HCT116 (cell line): Measurements from ENCODE around the gene CCDC15. TPM values are rescaled to one million over a fixed set of nuclear protein-coding genes. Genes with fewer than 3 reads are reported as not detected.

Source experiments
- ATAC-seq: fragments of 200-7000 bp; cut with Tn5 transposase; 2 replicates; pipeline ENCODE4 v1.9.1; 2020; ENCODE audit warnings: mild to moderate bottlenecking, moderate library complexity
- BruUV-seq: library from RNA; stranded (reverse); fragments of 400-500 nt; replicated peaks from 2 replicates; lab custom pipeline; 2021; lab: Mats Ljungman, UMichigan
- CTCF ChIA-PET: fragments of 300-600 bp; sonication (Branson Sonifier 250); formaldehyde crosslinking; loops from one replicate; lab custom pipeline; 2021; ENCODE audit warnings: antibody characterized with exemption; lab: Charles Lee
- POLR2A ChIA-PET: fragments of 300-600, 350-600 bp; sonication (Branson Sonifier 250); formaldehyde crosslinking; loops from one replicate; lab custom pipeline; 2021; ENCODE audit warnings: antibody characterized with exemption; lab: Charles Lee
- RAD21 ChIA-PET, 2 experiments: fragments of 300-600 bp; sonication (Branson Sonifier 250); formaldehyde crosslinking; loops; one replicate each; lab custom pipeline; 2023; ENCODE audit warnings: low total read pairs in 2 of 2; ENCODE audit not compliant: uncharacterized antibody in 2 of 2, unreplicated experiment in 2 of 2, low non-redundant PET in 1 of 2; lab: Charles Lee
- DNase-seq: peaks from one replicate; pipeline ENCODE4 v3.0.0-alpha.2; 2010; ENCODE audit warnings: low read depth, low spot score
- H2AFZ ChIP-seq: fragments of 200-600 bp; shearing (Covaris generic), sonication (generic); 2 replicates; pipeline ENCODE4 v1.6.1; 2017; ENCODE audit warnings: low read depth, mixed run types, mixed read lengths, antibody characterized with exemption, low read length; ENCODE audit not compliant: poor library complexity, severe bottlenecking
- H3K27ac ChIP-seq: 2 replicates; pipeline ENCODE4 v1.5.1; 2012; ENCODE audit warnings: low read depth, low read length
- H3K27me3 ChIP-seq: fragments of 200-600 bp; sonication (generic); 2 replicates; pipeline ENCODE4 v1.6.1; 2016; ENCODE audit warnings: mixed run types, low read length, mixed read lengths; ENCODE audit not compliant: insufficient read depth
- H3K36me3 ChIP-seq, 2 experiments: fragments of 200-500 bp in 1 of 2; fragments of 200-600 bp in 1 of 2; sonication (Bioruptor generic) in 1 of 2; sonication (generic) in 1 of 2; 2 replicates each; pipeline versions ENCODE4 v1.5.1 to v1.6.1; 2014 to 2016; ENCODE audit warnings: low read length in 2 of 2, inconsistent platforms in 1 of 2, mixed read lengths in 1 of 2, mixed run types in 1 of 2; ENCODE audit not compliant: insufficient read depth in 2 of 2, control insufficient read depth in 1 of 2
- H3K4me1 ChIP-seq, 2 experiments: fragments of 200-600 bp in 1 of 2; sonication (generic) in 1 of 2; 2 replicates each; pipeline versions ENCODE4 v1.5.1 to v1.6.1; 2012 to 2017; ENCODE audit warnings: low read length in 2 of 2, inconsistent platforms in 1 of 2, mild to moderate bottlenecking in 1 of 2, mixed read lengths in 1 of 2, mixed run types in 1 of 2, moderate library complexity in 1 of 2; ENCODE audit not compliant: insufficient read depth in 2 of 2, control insufficient read depth in 1 of 2
- H3K4me2 ChIP-seq: fragments of 200-600 bp; sonication (generic); 2 replicates; pipeline ENCODE4 v1.6.1; 2017; ENCODE audit warnings: mixed run types, low read length, mixed read lengths
- H3K4me3 ChIP-seq, 2 experiments: fragments of 200-600 bp in 1 of 2; sonication (generic) in 1 of 2; replicated peaks in 1 of 2; 2 replicates each; pipeline ENCODE4 v1.5.1; 2011 to 2016; ENCODE audit warnings: low read length in 2 of 2, control low read depth in 1 of 2, low read depth in 1 of 2, mild to moderate bottlenecking in 1 of 2, mixed read lengths in 1 of 2, mixed run types in 1 of 2
- H3K79me2 ChIP-seq: fragments of 200-600 bp; sonication (generic); 2 replicates; pipeline ENCODE4 v1.6.1; 2017; ENCODE audit warnings: mild to moderate bottlenecking, mixed run types, low read length, moderate library complexity, mixed read lengths; ENCODE audit not compliant: insufficient read depth
- H3K9ac ChIP-seq: fragments of 200-600 bp; sonication (generic); 2 replicates; pipeline ENCODE4 v1.6.1; 2016; ENCODE audit warnings: low read length, mixed read lengths
- H3K9me2 ChIP-seq: fragments of 200-600 bp; sonication (generic), shearing (Covaris generic); 2 replicates; pipeline ENCODE4 v1.6.1; 2017; ENCODE audit warnings: mixed run types, mild to moderate bottlenecking, moderate library complexity; ENCODE audit not compliant: insufficient read depth
- H3K9me3 ChIP-seq, 2 experiments: fragments of 200-500 bp in 1 of 2; fragments of 200-600 bp in 1 of 2; sonication (Bioruptor generic) in 1 of 2; sonication (generic) in 1 of 2; 2 replicates each; pipeline ENCODE4 v1.6.1; 2014 to 2017; ENCODE audit warnings: low read length in 2 of 2, mixed read lengths in 2 of 2, inconsistent platforms in 1 of 2, low read depth in 1 of 2, mild to moderate bottlenecking in 1 of 2, mixed run types in 1 of 2, moderate library complexity in 1 of 2; ENCODE audit not compliant: control insufficient read depth in 1 of 2, insufficient read depth in 1 of 2
- H4K20me1 ChIP-seq: fragments of 200-600 bp; sonication (generic), shearing (Covaris generic); 2 replicates; pipeline ENCODE4 v1.6.1; 2017; ENCODE audit warnings: mixed run types, mild to moderate bottlenecking, moderate library complexity; ENCODE audit not compliant: insufficient read depth
- FOSL1 ChIP-seq: IDR thresholded peaks from 2 replicates; pipeline ENCODE4 v1.6.1; 2012; ENCODE audit warnings: low read depth
- POLR2AphosphoS5 ChIP-seq: IDR thresholded peaks from 2 replicates; pipeline ENCODE4 v1.6.1; 2011; ENCODE audit warnings: mild to moderate bottlenecking, low read depth, low read length, moderate library complexity
- SIN3A ChIP-seq: IDR thresholded peaks from 2 replicates; pipeline ENCODE4 v1.6.1; 2012; ENCODE audit warnings: low read depth
- TCF7L2 ChIP-seq: IDR thresholded peaks from 2 replicates; pipeline ENCODE4 v1.7.0; 2011; ENCODE audit warnings: borderline replicate concordance, inconsistent platforms; ENCODE audit not compliant: insufficient read depth, insufficient read length; ENCODE audit errors: extremely low read depth
- intact Hi-C: fragments of 100-400 bp; cut with micrococcal nuclease; formaldehyde crosslinking; loops from 2 replicates; pipeline ENCODE4 v1.10.0; 2022
- total RNA-seq: library from RNA; stranded (reverse); gene quantifications from one replicate; pipeline ENCODE4 v1.2.1, GENCODE V29; 2021; ENCODE audit not compliant: unreplicated experiment
- TF ChIP-seq, protein P1 (sequence below): IDR thresholded peaks from 2 replicates; pipeline ENCODE4 v1.6.1; 2012
- TF ChIP-seq, protein P2 (sequence below): IDR thresholded peaks from 2 replicates; pipeline ENCODE4 v1.6.1; 2012; ENCODE audit warnings: low read depth

The CCDC15 gene
- total RNA-seq, 1 experiment from 2014 or later, result 2.4 TPM

DNA sequence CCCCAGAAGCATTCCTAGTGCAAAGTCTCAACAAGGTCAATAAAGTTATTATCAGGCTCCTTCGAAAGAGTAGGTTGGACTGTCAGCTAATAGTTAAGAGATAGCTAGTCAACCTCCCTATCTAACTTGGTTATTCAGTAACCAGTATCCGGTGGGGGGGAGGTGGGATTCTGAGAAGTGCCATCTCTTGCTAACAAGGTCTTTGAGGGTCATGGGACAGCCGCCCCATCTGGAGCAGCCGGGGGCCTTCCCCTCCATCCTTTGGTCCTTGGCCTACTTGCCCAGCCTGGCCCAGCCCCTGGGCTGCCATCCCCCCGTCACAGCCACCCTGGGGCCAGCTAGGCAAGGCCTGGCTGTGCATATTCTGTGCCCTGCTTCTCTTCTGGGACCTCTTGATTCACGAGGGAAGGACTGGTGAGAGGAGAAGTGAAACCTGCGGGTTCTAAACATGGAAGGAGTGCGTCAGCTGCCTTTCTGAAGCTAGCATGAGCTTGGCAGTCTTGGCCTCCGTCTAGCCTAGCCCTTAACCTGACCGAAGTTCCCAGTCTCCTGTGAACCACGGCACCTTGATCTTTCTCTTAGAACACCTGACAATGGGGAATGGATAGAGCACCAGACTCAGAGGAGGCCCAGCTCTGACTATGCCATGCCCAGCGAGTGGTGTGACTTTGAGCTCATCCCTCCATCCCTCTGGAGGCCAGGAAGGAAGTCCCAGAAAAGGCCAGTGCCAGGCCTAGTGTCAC lies 118.4 kb downstream of the CCDC15 start:
- no peaks in the 10 kb centered on the region for H3K27me3 ChIP-seq
- CTCF ChIA-PET, result no interaction called here
- H3K79me2 ChIP-seq, result no peaks in the 10 kb centered on the region
- ATAC-seq, result no peak
- H3K4me3 ChIP-seq, result no peak overlapping the region
- no peak for TF ChIP-seq SIN3A
- no peak for TF ChIP-seq TCF7L2
- TF ChIP-seq, protein P1, sequence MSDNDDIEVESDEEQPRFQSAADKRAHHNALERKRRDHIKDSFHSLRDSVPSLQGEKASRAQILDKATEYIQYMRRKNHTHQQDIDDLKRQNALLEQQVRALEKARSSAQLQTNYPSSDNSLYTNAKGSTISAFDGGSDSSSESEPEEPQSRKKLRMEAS, result no peak
- no peak for TF ChIP-seq POLR2AphosphoS5
- no peak for TF ChIP-seq FOSL1
- TF ChIP-seq, protein P2, sequence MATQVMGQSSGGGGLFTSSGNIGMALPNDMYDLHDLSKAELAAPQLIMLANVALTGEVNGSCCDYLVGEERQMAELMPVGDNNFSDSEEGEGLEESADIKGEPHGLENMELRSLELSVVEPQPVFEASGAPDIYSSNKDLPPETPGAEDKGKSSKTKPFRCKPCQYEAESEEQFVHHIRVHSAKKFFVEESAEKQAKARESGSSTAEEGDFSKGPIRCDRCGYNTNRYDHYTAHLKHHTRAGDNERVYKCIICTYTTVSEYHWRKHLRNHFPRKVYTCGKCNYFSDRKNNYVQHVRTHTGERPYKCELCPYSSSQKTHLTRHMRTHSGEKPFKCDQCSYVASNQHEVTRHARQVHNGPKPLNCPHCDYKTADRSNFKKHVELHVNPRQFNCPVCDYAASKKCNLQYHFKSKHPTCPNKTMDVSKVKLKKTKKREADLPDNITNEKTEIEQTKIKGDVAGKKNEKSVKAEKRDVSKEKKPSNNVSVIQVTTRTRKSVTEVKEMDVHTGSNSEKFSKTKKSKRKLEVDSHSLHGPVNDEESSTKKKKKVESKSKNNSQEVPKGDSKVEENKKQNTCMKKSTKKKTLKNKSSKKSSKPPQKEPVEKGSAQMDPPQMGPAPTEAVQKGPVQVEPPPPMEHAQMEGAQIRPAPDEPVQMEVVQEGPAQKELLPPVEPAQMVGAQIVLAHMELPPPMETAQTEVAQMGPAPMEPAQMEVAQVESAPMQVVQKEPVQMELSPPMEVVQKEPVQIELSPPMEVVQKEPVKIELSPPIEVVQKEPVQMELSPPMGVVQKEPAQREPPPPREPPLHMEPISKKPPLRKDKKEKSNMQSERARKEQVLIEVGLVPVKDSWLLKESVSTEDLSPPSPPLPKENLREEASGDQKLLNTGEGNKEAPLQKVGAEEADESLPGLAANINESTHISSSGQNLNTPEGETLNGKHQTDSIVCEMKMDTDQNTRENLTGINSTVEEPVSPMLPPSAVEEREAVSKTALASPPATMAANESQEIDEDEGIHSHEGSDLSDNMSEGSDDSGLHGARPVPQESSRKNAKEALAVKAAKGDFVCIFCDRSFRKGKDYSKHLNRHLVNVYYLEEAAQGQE, result no peak
- TF ChIP-seq, all 23 proteins: peak for 0
- no peak for DNase-seq
- intact Hi-C loops, result no loop called here
- H3K9me2 ChIP-seq, result no peaks in the 10 kb centered on the region
- no peaks in the 10 kb centered on the region for H3K9me3 ChIP-seq
- ChIA-PET RAD21 (no interaction called here), POLR2A (no interaction called here)
- BruUV-seq, result no TSS peak
- H3K36me3 ChIP-seq, result no peaks in the 10 kb centered on the region
- no peak overlapping the region for H3K27ac ChIP-seq
- no peak overlapping the region for H3K9ac ChIP-seq
- H3K4me1 ChIP-seq, result peaks cover 20 to 45% of the 10 kb centered on the region in 2 experiments
- H4K20me1 ChIP-seq, result no peaks in the 10 kb centered on the region
- no peak overlapping the region for H2AFZ ChIP-seq
- no peak overlapping the region for H3K4me2 ChIP-seq
